IMR-90 (cell line): ENCODE data around the gene CNTNAP1. TPM values are rescaled to one million over a fixed set of nuclear protein-coding genes. Genes with fewer than 3 reads are reported as not detected.

Experiments used
- ATAC-seq: fragments of 200-7000 bp; cut with Tn5 transposase; 2 replicates; pipeline ENCODE4 v1.9.1; 2020; ENCODE audit warnings: low read depth, mild to moderate bottlenecking, moderate library complexity
- BruUV-seq: library from RNA; stranded (reverse); fragments of 400-500 nt; replicated peaks from 2 replicates; lab custom pipeline; 2021; lab: Mats Ljungman, UMichigan
- CTCF ChIA-PET: fragments of 300-600 bp; formaldehyde crosslinking; extraction: SDS; loops from one replicate; lab custom pipeline; 2021; ENCODE audit warnings: antibody characterized with exemption; lab: Yijun Ruan, JAX
- POLR2A ChIA-PET: fragments of 300-600 bp; sonication (Branson Sonifier 250); formaldehyde crosslinking; loops from one replicate; lab custom pipeline; 2022; ENCODE audit warnings: antibody characterized with exemption; ENCODE audit not compliant: unreplicated experiment; lab: Charles Lee
- DNase-seq: peaks from one replicate; pipeline ENCODE4 v3.0.0; 2013
- H2AFZ ChIP-seq: replicated peaks from 2 replicates; pipeline ENCODE3; 2013; ENCODE audit warnings: low read length, mild to moderate bottlenecking; ENCODE audit not compliant: poor library complexity
- H2AK5ac ChIP-seq: 2 replicates; pipeline ENCODE4 v1.6.1; 2013; ENCODE audit warnings: low read depth, low read length, inconsistent platforms
- H2AK9ac ChIP-seq: replicated peaks from 2 replicates; pipeline ENCODE3; 2013; ENCODE audit warnings: mild to moderate bottlenecking, low read depth, low read length, moderate library complexity; ENCODE audit not compliant: poor library complexity
- H2BK120ac ChIP-seq: 2 replicates; pipeline ENCODE4 v1.6.1; 2013; ENCODE audit warnings: low read depth, low read length, inconsistent platforms
- H2BK15ac ChIP-seq: 3 replicates; pipeline ENCODE4 v1.6.1; 2013; ENCODE audit warnings: low read depth, low read length, inconsistent platforms
- H2BK20ac ChIP-seq: 2 replicates; pipeline ENCODE4 v1.6.1; 2013; ENCODE audit warnings: low read depth, mild to moderate bottlenecking, inconsistent platforms, low read length, moderate library complexity
- H2BK5ac ChIP-seq: 2 replicates; pipeline ENCODE4 v1.6.1; 2013; ENCODE audit warnings: mild to moderate bottlenecking, low read depth, low read length, inconsistent platforms; ENCODE audit not compliant: poor library complexity, severe bottlenecking
- H3K14ac ChIP-seq: replicated peaks from 2 replicates; pipeline ENCODE4 v1.6.1; 2013; ENCODE audit warnings: low read depth, low read length, inconsistent platforms
- H3K18ac ChIP-seq: 2 replicates; pipeline ENCODE4 v1.6.1; 2013; ENCODE audit warnings: low read depth, low read length, control low read depth
- H3K23ac ChIP-seq: 2 replicates; pipeline ENCODE4 v1.6.1; 2013; ENCODE audit warnings: low read depth, low read length, inconsistent platforms
- H3K27ac ChIP-seq: 2 replicates; pipeline ENCODE4 v1.5.1; 2013; ENCODE audit warnings: mild to moderate bottlenecking, control low read depth, low read length; ENCODE audit not compliant: insufficient read depth
- H3K27me3 ChIP-seq: 2 replicates; pipeline ENCODE4 v1.6.1; 2013; ENCODE audit warnings: low read length; ENCODE audit not compliant: control insufficient read depth, insufficient read depth
- H3K36me3 ChIP-seq: 2 replicates; pipeline ENCODE4 v1.6.1; 2013; ENCODE audit warnings: low read length, mixed read lengths; ENCODE audit not compliant: control insufficient read depth, insufficient read depth
- H3K4ac ChIP-seq: 2 replicates; pipeline ENCODE4 v1.6.1; 2013; ENCODE audit warnings: low read depth, low read length, inconsistent platforms
- H3K4me1 ChIP-seq: 2 replicates; pipeline ENCODE4 v1.6.1; 2013; ENCODE audit warnings: low read length, mixed read lengths; ENCODE audit not compliant: control insufficient read depth, insufficient read depth
- H3K4me2 ChIP-seq: 2 replicates; pipeline ENCODE4 v1.6.1; 2013; ENCODE audit warnings: low read depth, mild to moderate bottlenecking, control low read depth, low read length, moderate library complexity
- H3K4me3 ChIP-seq: 2 replicates; pipeline ENCODE4 v1.5.1; 2013; ENCODE audit warnings: low read depth, mild to moderate bottlenecking, control low read depth, low read length, moderate library complexity; ENCODE audit not compliant: insufficient read depth
- H3K56ac ChIP-seq: 2 replicates; pipeline ENCODE4 v1.6.1; 2013; ENCODE audit warnings: low read length, inconsistent platforms; ENCODE audit not compliant: insufficient read depth; ENCODE audit errors: extremely low read depth
- H3K79me1 ChIP-seq, 2 experiments: 2 replicates each; pipeline ENCODE4 v1.6.1; 2013; ENCODE audit warnings: low read length in 2 of 2, inconsistent platforms in 1 of 2, low read depth in 1 of 2
- H3K9ac ChIP-seq: 2 replicates; pipeline ENCODE4 v1.6.1; 2013; ENCODE audit warnings: low read depth, low read length, control low read depth
- H3K9me1 ChIP-seq: 2 replicates; pipeline ENCODE4 v1.6.1; 2013; ENCODE audit warnings: low read length, inconsistent platforms; ENCODE audit not compliant: insufficient read depth
- H3K9me3 ChIP-seq: 2 replicates; pipeline ENCODE4 v1.6.1; 2013; ENCODE audit warnings: low read length; ENCODE audit not compliant: control insufficient read depth, insufficient read depth
- H4K20me1 ChIP-seq: 2 replicates; pipeline ENCODE4 v1.6.1; 2013; ENCODE audit warnings: low read length, inconsistent platforms; ENCODE audit not compliant: insufficient read depth
- H4K5ac ChIP-seq: 2 replicates; pipeline ENCODE4 v1.6.1; 2013; ENCODE audit warnings: mild to moderate bottlenecking, low read depth, low read length, control low read depth
- H4K8ac ChIP-seq, 2 experiments: 2 replicates each; pipeline ENCODE4 v1.6.1; 2013; ENCODE audit warnings: low read depth in 2 of 2, low read length in 2 of 2, control low read depth in 1 of 2, inconsistent platforms in 1 of 2
- H4K91ac ChIP-seq: 2 replicates; pipeline ENCODE4 v1.6.1; 2013; ENCODE audit warnings: low read depth, low read length, inconsistent platforms; ENCODE audit not compliant: insufficient read depth
- BHLHE40 ChIP-seq: fragments of 150-350 bp; IDR thresholded peaks from 2 replicates; pipeline ENCODE4 v1.6.1; 2016; ENCODE audit warnings: mild to moderate bottlenecking, low read depth, low read length
- CEBPB ChIP-seq: IDR thresholded peaks from 2 replicates; pipeline ENCODE4 v1.6.1; 2012; ENCODE audit warnings: low read depth, low read length, improper control_type of control experiment
- CHD1 ChIP-seq: IDR thresholded peaks from 2 replicates; pipeline ENCODE4 v1.6.1; 2012; ENCODE audit warnings: low read depth, low read length, improper control_type of control experiment
- FOS ChIP-seq: fragments of 150-350 bp; IDR thresholded peaks from 2 replicates; pipeline ENCODE4 v1.6.1; 2016; ENCODE audit warnings: low read depth, low read length
- MAFK ChIP-seq: IDR thresholded peaks from 2 replicates; pipeline ENCODE4 v1.6.1; 2012; ENCODE audit warnings: low read depth, low read length, improper control_type of control experiment
- MAZ ChIP-seq: IDR thresholded peaks from 2 replicates; pipeline ENCODE4 v1.6.1; 2012; ENCODE audit warnings: low read depth, mild to moderate bottlenecking, low read length, improper control_type of control experiment, moderate library complexity, borderline replicate concordance
- MXI1 ChIP-seq: IDR thresholded peaks from 2 replicates; pipeline ENCODE4 v1.6.1; 2012; ENCODE audit warnings: low read depth, mild to moderate bottlenecking, low read length, moderate library complexity, borderline replicate concordance
- NFE2L2 ChIP-seq: fragments of 150-350 bp; IDR thresholded peaks from 2 replicates; pipeline ENCODE4 v1.6.1; 2016; ENCODE audit warnings: low read depth, mild to moderate bottlenecking, low read length
- POLR2A ChIP-seq: IDR thresholded peaks from 2 replicates; pipeline ENCODE4 v1.6.1; 2012; ENCODE audit warnings: mild to moderate bottlenecking, low read depth, low read length
- RCOR1 ChIP-seq: IDR thresholded peaks from 2 replicates; pipeline ENCODE4 v1.6.1; 2012; ENCODE audit warnings: mild to moderate bottlenecking, low read length, improper control_type of control experiment; ENCODE audit not compliant: insufficient replicate concordance
- RFX5 ChIP-seq: IDR thresholded peaks from 2 replicates; pipeline ENCODE4 v1.8.0; 2012; ENCODE audit warnings: low read depth, mild to moderate bottlenecking, low read length, moderate library complexity
- SMC3 ChIP-seq: fragments of 150-350 bp; IDR thresholded peaks from 2 replicates; pipeline ENCODE4 v1.6.1; 2016; ENCODE audit warnings: low read depth, mild to moderate bottlenecking, antibody characterized with exemption, low read length, moderate library complexity
- USF2 ChIP-seq: fragments of 150-350 bp; IDR thresholded peaks from 2 replicates; pipeline ENCODE4 v1.6.1; 2017; ENCODE audit warnings: mild to moderate bottlenecking, antibody characterized with exemption, low read length, low read depth
- WGBS, 2 experiments: methylation state at CpG; one replicate each; pipeline versions ENCODE4 v1.1.5 to v1.1.7; 2013; ENCODE audit warnings: missing lambda C conversion rate in 2 of 2; ENCODE audit not compliant: insufficient read length in 1 of 2; ENCODE audit errors: extremely low coverage in 2 of 2; 5-methylcytosine and 5-hydroxymethylcytosine counted together
- dilution Hi-C: fragments of 300-500 bp; cut with HindIII; formaldehyde crosslinking; loops from one replicate; pipeline ENCODE4 v1.14.3; 2018; ENCODE audit warnings: low sequenced_read_pairs; ENCODE audit not compliant: unreplicated experiment
- in situ Hi-C: fragments of 300-500 bp; cut with MboI; formaldehyde crosslinking; loops from 3 replicates; pipeline ENCODE4 v1.14.3; 2019; ENCODE audit warnings: low sequenced_read_pairs, inconsistent platforms, mixed read lengths
- intact Hi-C: fragments of 100-400 bp; cut with micrococcal nuclease; formaldehyde crosslinking; loops from 2 replicates; pipeline ENCODE4 v1.10.0; 2022
- polyA plus RNA-seq, 3 experiments: library from polyadenylated mRNA; depleted of rRNA; stranded (reverse); fragments of >200 nt; gene quantifications; 2 replicates each; pipeline ENCODE4 v1.2.3, GENCODE V29; 2012; ENCODE audit warnings: low replicate concordance in 1 of 3
- total RNA-seq: library from RNA; depleted of rRNA; stranded (reverse); fragments of >200 nt; gene quantifications from 2 replicates; pipeline ENCODE4 v1.2.3, GENCODE V29; 2012
- TF ChIP-seq, protein P1 (sequence below): fragments of 150-350 bp; IDR thresholded peaks from 2 replicates; pipeline ENCODE4 v1.6.1; 2016; ENCODE audit warnings: low read depth, mild to moderate bottlenecking, low read length, moderate library complexity, borderline replicate concordance
- TF ChIP-seq, protein P2 (sequence below): conservative IDR thresholded peaks from 2 replicates; pipeline ENCODE4 v1.5.1; 2012; ENCODE audit warnings: mild to moderate bottlenecking, low read depth, low read length, improper control_type of control experiment

Gene CNTNAP1
- total and polyA plus RNA-seq, 2 of the 4 experiments (the other 2 are of a cell fraction) = 12.2 to 72.2 TPM

DNA sequence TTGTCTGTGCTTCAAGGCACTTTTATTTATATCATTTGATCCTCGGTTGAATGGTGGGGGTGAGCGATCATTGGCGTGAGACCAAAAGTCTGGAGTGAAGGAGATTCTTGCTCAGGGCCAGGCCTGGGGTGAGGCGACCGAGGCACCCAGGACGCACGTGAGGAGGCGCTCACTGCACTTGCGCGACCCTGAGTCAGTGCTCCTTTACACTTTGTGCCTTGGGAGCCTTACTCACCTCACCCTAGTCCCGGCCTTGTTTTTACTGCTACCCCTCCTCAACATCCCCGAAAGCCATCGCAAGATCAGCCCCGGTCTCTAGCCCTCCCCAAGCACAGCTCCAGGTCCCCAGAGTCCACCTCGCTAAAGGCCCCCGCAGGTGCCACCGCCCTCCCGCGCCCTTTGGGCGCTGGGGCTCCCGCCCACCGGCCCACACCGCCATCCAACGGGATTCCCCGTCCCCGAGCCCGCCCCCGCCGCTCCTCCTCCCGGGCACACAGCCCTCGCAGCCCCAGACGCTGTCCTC is 62.0 kb downstream of the CNTNAP1 start:
- H4K5ac ChIP-seq = peak overlapping the region; percentile 65
- dilution Hi-C loops (no loop called here), in situ Hi-C loops (no loop called here), intact Hi-C loops (no loop called here)
- H4K8ac ChIP-seq = peak overlapping the region; percentile 35 to 91
- BruUV-seq = no TSS peak
- peak overlapping the region; percentile 84 for H3K9ac ChIP-seq
- H3K18ac ChIP-seq = peak overlapping the region; percentile 20
- H4K20me1 ChIP-seq = no peaks in the 10 kb centered on the region
- WGBS, 2 experiments = 0% methylated on average over 5 of the region's 32 CpGs; no CpG with 5 or more reads in 1 of the 2 experiments
- no peak overlapping the region for H2BK20ac ChIP-seq
- H3K9me3 ChIP-seq = no peaks in the 10 kb centered on the region
- H3K56ac ChIP-seq = peak overlapping the region; percentile 61
- H3K36me3 ChIP-seq = no peaks in the 10 kb centered on the region
- H4K91ac ChIP-seq = peak overlapping the region; percentile 68
- H3K14ac ChIP-seq = peak overlapping the region; percentile 86
- peak overlapping the region; percentile 95 for H2AK9ac ChIP-seq
- H3K27ac ChIP-seq = peak overlapping the region; percentile 83
- peaks cover 6% of the 10 kb centered on the region; the same call in 1 of the 2 replicates for H3K27me3 ChIP-seq
- H2AK5ac ChIP-seq = peak overlapping the region; percentile 48; the same call in 1 of the 2 replicates
- ChIA-PET POLR2A (no interaction called here), CTCF (no interaction called here)
- peaks cover 5% of the 10 kb centered on the region; the same call in 1 of the 2 replicates for H3K4me1 ChIP-seq
- H2BK120ac ChIP-seq = peak overlapping the region; percentile 68; the same call in 1 of the 2 replicates
- DNase-seq = peak; percentile 41
- H2BK5ac ChIP-seq = peak overlapping the region; percentile 77
- H3K23ac ChIP-seq = peak overlapping the region; percentile 53
- ATAC-seq = peak; percentile 90
- peak overlapping the region; percentile 99 for H2AFZ ChIP-seq
- peaks cover 12 to 35% of the 10 kb centered on the region in 2 experiments for H3K79me1 ChIP-seq
- peaks cover 8% of the 10 kb centered on the region; the same call in 1 of the 2 replicates for H3K9me1 ChIP-seq
- peak overlapping the region; percentile 83 for H3K4ac ChIP-seq
- H3K4me3 ChIP-seq = peak overlapping the region; percentile 75
- no peak overlapping the region; the same call in 2 of the 3 replicates for H2BK15ac ChIP-seq
- peak overlapping the region; percentile 97 for H3K4me2 ChIP-seq
- TF ChIP-seq RFX5 = no peak
- no peak for TF ChIP-seq MAFK
- TF ChIP-seq, protein P1, sequence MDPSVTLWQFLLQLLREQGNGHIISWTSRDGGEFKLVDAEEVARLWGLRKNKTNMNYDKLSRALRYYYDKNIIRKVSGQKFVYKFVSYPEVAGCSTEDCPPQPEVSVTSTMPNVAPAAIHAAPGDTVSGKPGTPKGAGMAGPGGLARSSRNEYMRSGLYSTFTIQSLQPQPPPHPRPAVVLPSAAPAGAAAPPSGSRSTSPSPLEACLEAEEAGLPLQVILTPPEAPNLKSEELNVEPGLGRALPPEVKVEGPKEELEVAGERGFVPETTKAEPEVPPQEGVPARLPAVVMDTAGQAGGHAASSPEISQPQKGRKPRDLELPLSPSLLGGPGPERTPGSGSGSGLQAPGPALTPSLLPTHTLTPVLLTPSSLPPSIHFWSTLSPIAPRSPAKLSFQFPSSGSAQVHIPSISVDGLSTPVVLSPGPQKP = no peak
- TF ChIP-seq MXI1 = peak; percentile 27; the same call in 1 of the 2 replicates
- 0 out of 2 replicates have a peak, but pooled peaks have one; percentile 14 for TF ChIP-seq USF2
- TF ChIP-seq CEBPB = no peak
- TF ChIP-seq RCOR1 = no peak
- no peak for TF ChIP-seq POLR2A
- no peak for TF ChIP-seq NFE2L2
- no peak for TF ChIP-seq MAZ
- TF ChIP-seq CHD1 = no peak
- no peak for TF ChIP-seq FOS
- TF ChIP-seq, protein P2, sequence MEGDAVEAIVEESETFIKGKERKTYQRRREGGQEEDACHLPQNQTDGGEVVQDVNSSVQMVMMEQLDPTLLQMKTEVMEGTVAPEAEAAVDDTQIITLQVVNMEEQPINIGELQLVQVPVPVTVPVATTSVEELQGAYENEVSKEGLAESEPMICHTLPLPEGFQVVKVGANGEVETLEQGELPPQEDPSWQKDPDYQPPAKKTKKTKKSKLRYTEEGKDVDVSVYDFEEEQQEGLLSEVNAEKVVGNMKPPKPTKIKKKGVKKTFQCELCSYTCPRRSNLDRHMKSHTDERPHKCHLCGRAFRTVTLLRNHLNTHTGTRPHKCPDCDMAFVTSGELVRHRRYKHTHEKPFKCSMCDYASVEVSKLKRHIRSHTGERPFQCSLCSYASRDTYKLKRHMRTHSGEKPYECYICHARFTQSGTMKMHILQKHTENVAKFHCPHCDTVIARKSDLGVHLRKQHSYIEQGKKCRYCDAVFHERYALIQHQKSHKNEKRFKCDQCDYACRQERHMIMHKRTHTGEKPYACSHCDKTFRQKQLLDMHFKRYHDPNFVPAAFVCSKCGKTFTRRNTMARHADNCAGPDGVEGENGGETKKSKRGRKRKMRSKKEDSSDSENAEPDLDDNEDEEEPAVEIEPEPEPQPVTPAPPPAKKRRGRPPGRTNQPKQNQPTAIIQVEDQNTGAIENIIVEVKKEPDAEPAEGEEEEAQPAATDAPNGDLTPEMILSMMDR = no peak
- TF ChIP-seq SMC3 = no peak
- TF ChIP-seq BHLHE40 = peak; percentile 95
